NT2/D1 (cell line): ENCODE measurements around the gene DIP2C.

Source experiments
- DNase-seq: peaks from one replicate; pipeline ENCODE4 v3.0.0-alpha.2; 2011; ENCODE audit warnings: low read depth, low spot score
- H3K27me3 ChIP-seq: 2 replicates; pipeline ENCODE4 v1.6.0; 2011; ENCODE audit warnings: mild to moderate bottlenecking; ENCODE audit not compliant: insufficient read length, insufficient read depth
- H3K36me3 ChIP-seq: 2 replicates; pipeline ENCODE4 v1.6.1; 2011; ENCODE audit warnings: mild to moderate bottlenecking, low read length, mixed read lengths; ENCODE audit not compliant: insufficient read depth, insufficient read length
- H3K4me1 ChIP-seq: 2 replicates; pipeline ENCODE4 v1.5.1; 2011; ENCODE audit not compliant: insufficient read depth, insufficient read length
- H3K4me3 ChIP-seq: 2 replicates; pipeline ENCODE4 v1.5.1; 2011; ENCODE audit warnings: low read depth; ENCODE audit not compliant: insufficient read length
- H3K9ac ChIP-seq: 2 replicates; pipeline ENCODE4 v1.6.0; 2011; ENCODE audit warnings: low read depth; ENCODE audit not compliant: insufficient read length
- H3K9me3 ChIP-seq: 2 replicates; pipeline ENCODE4 v1.5.1; 2011; ENCODE audit warnings: mild to moderate bottlenecking, low read length; ENCODE audit not compliant: insufficient read depth
- SUZ12 ChIP-seq: IDR thresholded peaks from 2 replicates; pipeline ENCODE4 v1.6.1; 2011; ENCODE audit not compliant: insufficient read length, insufficient read depth; ENCODE audit errors: extremely low read depth
- YY1 ChIP-seq: IDR thresholded peaks from 2 replicates; pipeline ENCODE4 v1.6.1; 2011; ENCODE audit not compliant: insufficient read length, insufficient read depth
- ZNF274 ChIP-seq: IDR thresholded peaks from 2 replicates; pipeline ENCODE4 v1.6.1; 2011; ENCODE audit warnings: mild to moderate bottlenecking, low read depth, low read length

Gene DIP2C

GRCh38 chr10:241966-242643 is 447.4 kb downstream of the DIP2C start:
- no peaks in the 10 kb centered on the region for H3K9me3 ChIP-seq

GRCh38 chr10:241451-241850 is 448.0 kb downstream of the DIP2C start:
- TF ChIP-seq SUZ12: no peak
- TF ChIP-seq YY1: no peak
- H3K9me3 ChIP-seq: no peaks in the 10 kb centered on the region
- H3K4me3 ChIP-seq: no peak overlapping the region
- H3K27me3 ChIP-seq: no peaks in the 10 kb centered on the region
- DNase-seq: no peak
- peaks cover 21% of the 10 kb centered on the region for H3K36me3 ChIP-seq
- no peaks in the 10 kb centered on the region for H3K4me1 ChIP-seq
- H3K9ac ChIP-seq: no peak overlapping the region

More at GRCh38 chr10:241966-242643, 447.4 kb downstream of the DIP2C start:
- Histone ChIP-seq H3K9ac (no peak overlapping the region), H3K4me1 (no peaks in the 10 kb centered on the region), H3K4me3 (no peak overlapping the region), H3K27me3 (no peaks in the 10 kb centered on the region), H3K36me3 (peaks cover 23% of the 10 kb centered on the region)
- TF ChIP-seq YY1: no peak
- no peak for TF ChIP-seq ZNF274
- TF ChIP-seq SUZ12: no peak
- DNase-seq: no peak

- Histone ChIP-seq H3K4me3 (no peak overlapping the region), H3K4me1 (no peaks in the 10 kb centered on the region), H3K36me3 (peaks cover 19% of the 10 kb centered on the region), H3K27me3 (no peaks in the 10 kb centered on the region), H3K9ac (no peak overlapping the region), H3K9me3 (no peaks in the 10 kb centered on the region)
- no peak for DNase-seq
- TF ChIP-seq SUZ12 (no peak), ZNF274 (no peak), YY1 (no peak)
Observed at GRCh38 chr10:239109-239508, 450.4 kb downstream of the DIP2C start.

DNA sequence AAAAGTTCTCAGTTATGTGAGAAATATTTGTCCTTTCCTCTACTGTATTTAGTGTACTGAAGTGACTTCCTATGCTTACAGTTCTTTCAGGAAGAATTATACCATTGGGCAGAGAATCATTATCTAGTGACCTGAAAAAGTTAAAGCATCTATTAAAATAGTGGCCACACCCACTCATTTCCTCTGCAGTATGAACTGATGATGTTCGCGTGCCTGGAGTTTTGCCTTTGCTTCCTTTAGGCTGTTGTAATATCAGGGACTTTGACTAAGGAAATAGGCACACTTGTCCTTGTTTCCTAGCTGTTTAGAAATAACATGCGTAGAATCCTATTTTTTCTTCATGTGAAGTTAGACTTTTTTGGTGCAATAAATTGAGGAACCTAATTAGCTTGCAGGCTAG is 453.6 kb downstream of the DIP2C start:
- DNase-seq: no peak
- Histone ChIP-seq H3K9me3 (no peaks in the 10 kb centered on the region), H3K9ac (no peak overlapping the region), H3K36me3 (peaks cover 11% of the 10 kb centered on the region), H3K27me3 (no peaks in the 10 kb centered on the region), H3K4me3 (no peak overlapping the region), H3K4me1 (no peaks in the 10 kb centered on the region)
- TF ChIP-seq ZNF274: no peak
- no peak for TF ChIP-seq SUZ12
- TF ChIP-seq YY1: no peak

GRCh38 chr10:234708-235406 is 454.6 kb downstream of the DIP2C start:
- Histone ChIP-seq H3K9ac (no peak overlapping the region), H3K4me1 (no peaks in the 10 kb centered on the region), H3K9me3 (no peaks in the 10 kb centered on the region), H3K4me3 (no peak overlapping the region), H3K27me3 (no peaks in the 10 kb centered on the region), H3K36me3 (peaks cover 5% of the 10 kb centered on the region)
- no peak for DNase-seq
- no peak for TF ChIP-seq SUZ12
- no peak for TF ChIP-seq YY1
- no peak for TF ChIP-seq ZNF274

- no peaks in the 10 kb centered on the region for H3K27me3 ChIP-seq
- H3K4me3 ChIP-seq: no peak overlapping the region
Observed at GRCh38 chr10:232878-233277, 456.6 kb downstream of the DIP2C start.

DNA sequence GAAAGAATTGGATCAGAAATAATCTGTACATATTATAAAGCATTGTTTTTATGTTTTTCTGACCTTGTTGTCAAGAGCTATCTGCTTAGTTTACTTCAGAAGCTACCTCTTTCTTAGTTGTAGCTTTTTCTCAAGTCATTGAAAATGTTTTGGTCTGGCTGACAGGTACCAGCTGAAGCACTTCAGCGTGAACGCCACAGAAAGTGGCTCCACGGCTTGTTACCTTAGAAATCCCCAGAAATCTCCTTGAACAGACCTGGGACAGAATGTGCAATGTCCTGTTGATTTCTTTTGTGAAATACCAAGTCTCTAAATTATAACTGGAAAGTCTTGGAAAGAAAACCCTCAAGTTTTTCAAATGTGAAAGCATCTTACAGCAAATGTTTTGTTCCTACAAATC is 457.4 kb downstream of the DIP2C start:
- Histone ChIP-seq H3K9ac (no peak overlapping the region), H3K9me3 (no peaks in the 10 kb centered on the region), H3K4me3 (no peak overlapping the region), H3K4me1 (no peaks in the 10 kb centered on the region), H3K36me3 (peaks cover 4% of the 10 kb centered on the region), H3K27me3 (no peaks in the 10 kb centered on the region)
- DNase-seq: no peak
- no peak for TF ChIP-seq SUZ12
- TF ChIP-seq ZNF274: no peak
- no peak for TF ChIP-seq YY1

More at GRCh38 chr10:232878-233277, 456.6 kb downstream of the DIP2C start:
- H3K4me1 ChIP-seq: no peaks in the 10 kb centered on the region
- peaks cover 5% of the 10 kb centered on the region for H3K36me3 ChIP-seq
- TF ChIP-seq YY1 (no peak), SUZ12 (no peak), ZNF274 (no peak)
- H3K9me3 ChIP-seq: no peaks in the 10 kb centered on the region
- H3K9ac ChIP-seq: no peak overlapping the region
- DNase-seq: no peak
